Ishikawa (cell line): ENCODE results near the gene BTBD7.
A peak's percentile ranks its signal among the peaks of the same experiment; 100 is the strongest.

ENCODE experiments used
- CEBPB ChIP-seq: IDR thresholded peaks from 2 replicates; pipeline ENCODE4 v1.6.1; 2012
- CREB1 ChIP-seq: IDR thresholded peaks from 2 replicates; pipeline ENCODE4 v1.6.1; 2012; ENCODE audit warnings: low read depth
- EGR1 ChIP-seq: IDR thresholded peaks from 2 replicates; pipeline ENCODE4 v1.6.1; 2012
- EP300 ChIP-seq: IDR thresholded peaks from 2 replicates; pipeline ENCODE4 v1.6.1; 2012; ENCODE audit warnings: borderline replicate concordance
- FOXM1 ChIP-seq: IDR thresholded peaks from 2 replicates; pipeline ENCODE4 v1.6.1; 2012; ENCODE audit warnings: low read depth, borderline replicate concordance
- NFIC ChIP-seq: IDR thresholded peaks from 2 replicates; pipeline ENCODE4 v1.6.1; 2012
- RAD21 ChIP-seq: IDR thresholded peaks from 2 replicates; pipeline ENCODE4 v1.6.1; 2012; ENCODE audit warnings: low read depth
- REST ChIP-seq: IDR thresholded peaks from 2 replicates; pipeline ENCODE4 v1.6.1; 2012; ENCODE audit warnings: low read depth, mild to moderate bottlenecking
- TAF1 ChIP-seq: IDR thresholded peaks from 2 replicates; pipeline ENCODE4 v1.6.1; 2012; ENCODE audit warnings: low read depth, mild to moderate bottlenecking
- TCF12 ChIP-seq: IDR thresholded peaks from 2 replicates; pipeline ENCODE4 v1.6.1; 2012; ENCODE audit warnings: low read depth
- TEAD4 ChIP-seq: IDR thresholded peaks from 2 replicates; pipeline ENCODE4 v1.6.1; 2012
- YY1 ChIP-seq: IDR thresholded peaks from 2 replicates; pipeline ENCODE4 v1.6.1; 2012; ENCODE audit warnings: low read depth
- ZBTB7A ChIP-seq: IDR thresholded peaks from 2 replicates; pipeline ENCODE4 v1.6.1; 2012; ENCODE audit warnings: low read depth
- TF ChIP-seq, protein P1 (sequence below): IDR thresholded peaks from 2 replicates; pipeline ENCODE4 v1.6.1; 2012
- TF ChIP-seq, protein P2 (sequence below): IDR thresholded peaks from 2 replicates; pipeline ENCODE4 v1.6.1; 2012

BTBD7 gene

DNA sequence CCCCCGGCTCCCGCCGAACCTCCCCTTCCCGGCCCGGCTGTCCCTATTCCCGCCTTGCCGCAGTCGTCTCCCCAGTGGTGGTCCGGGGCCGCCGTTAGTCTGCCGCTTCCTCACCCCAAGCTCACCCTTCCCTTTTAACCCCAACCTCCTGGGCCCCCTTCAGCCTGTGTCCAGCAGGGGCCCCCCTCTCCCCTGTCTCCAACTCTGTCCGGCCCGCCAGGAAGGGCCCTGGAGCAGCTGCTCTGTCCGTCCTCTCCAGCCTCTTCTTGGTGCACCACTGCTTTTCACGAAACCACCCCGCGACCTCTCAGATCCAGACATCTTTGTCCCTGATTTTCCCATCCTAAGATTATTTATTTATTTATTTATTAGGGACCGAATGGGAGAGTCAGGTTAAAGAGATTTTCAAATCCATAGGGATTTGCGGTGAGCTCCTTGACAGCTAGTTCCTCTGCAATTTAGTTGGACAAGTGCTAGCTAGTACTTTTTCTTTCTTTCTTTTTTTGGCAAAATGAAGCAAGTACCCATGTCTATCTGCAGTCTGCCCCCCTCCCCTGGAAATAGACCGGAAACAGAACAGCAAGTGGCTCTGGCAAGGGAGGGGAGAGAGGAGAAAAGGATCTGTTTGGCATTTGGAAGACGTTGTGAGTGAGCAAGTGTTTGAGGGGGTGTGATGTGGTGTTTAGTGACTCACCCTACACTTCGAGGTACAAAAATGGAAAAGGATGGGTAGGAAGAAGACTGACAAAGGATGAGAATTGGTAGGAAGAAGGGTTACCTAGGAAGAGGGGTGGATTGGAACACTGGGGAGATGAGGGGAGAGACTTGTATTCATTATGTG, 125.1 kb downstream of the BTBD7 start:
- TF ChIP-seq TAF1 (no peak), RAD21 (peak; percentile 46)

GRCh38 chr14:93206793-93207467, 125.9 kb downstream of the BTBD7 start, which contains the start of the genes GON7 and UBR7:
Gene GON7 (minus strand): TSS chr14:93207065. CDS start chr14:93207037, 28 bp downstream.
Gene UBR7 (plus strand): TSS chr14:93207256. CDS start chr14:93207292, 36 bp downstream.
- TF ChIP-seq ZBTB7A (no peak), TAF1 (peak; percentile 79), TEAD4 (no peak), CREB1 (peak; percentile 70), EGR1 (peak; percentile 12; the same call in 1 of the 2 replicates), YY1 (0 out of 2 replicates have a peak, but pooled peaks have one; percentile 11), FOXM1 (no peak), EP300 (no peak), REST (no peak), NFIC (no peak)
- TF ChIP-seq, protein P1, sequence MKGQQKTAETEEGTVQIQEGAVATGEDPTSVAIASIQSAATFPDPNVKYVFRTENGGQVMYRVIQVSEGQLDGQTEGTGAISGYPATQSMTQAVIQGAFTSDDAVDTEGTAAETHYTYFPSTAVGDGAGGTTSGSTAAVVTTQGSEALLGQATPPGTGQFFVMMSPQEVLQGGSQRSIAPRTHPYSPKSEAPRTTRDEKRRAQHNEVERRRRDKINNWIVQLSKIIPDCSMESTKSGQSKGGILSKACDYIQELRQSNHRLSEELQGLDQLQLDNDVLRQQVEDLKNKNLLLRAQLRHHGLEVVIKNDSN: no peak
- TF ChIP-seq, protein P2, sequence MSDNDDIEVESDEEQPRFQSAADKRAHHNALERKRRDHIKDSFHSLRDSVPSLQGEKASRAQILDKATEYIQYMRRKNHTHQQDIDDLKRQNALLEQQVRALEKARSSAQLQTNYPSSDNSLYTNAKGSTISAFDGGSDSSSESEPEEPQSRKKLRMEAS: peak; percentile 80

GRCh38 chr14:93201155-93201704, 131.6 kb downstream of the BTBD7 start:
- no peak for TF ChIP-seq EGR1
- no peak for TF ChIP-seq RAD21
- TF ChIP-seq, protein P1: no peak
- no peak for TF ChIP-seq TAF1
- no peak for TF ChIP-seq YY1
- no peak for TF ChIP-seq NFIC
- TF ChIP-seq FOXM1: no peak
- TF ChIP-seq, protein P2: no peak
- no peak for TF ChIP-seq REST
- TF ChIP-seq CEBPB: no peak
- TF ChIP-seq TEAD4: no peak
- TF ChIP-seq CREB1: no peak
- TF ChIP-seq ZBTB7A: no peak
- TF ChIP-seq TCF12: no peak
- no peak for TF ChIP-seq EP300

DNA sequence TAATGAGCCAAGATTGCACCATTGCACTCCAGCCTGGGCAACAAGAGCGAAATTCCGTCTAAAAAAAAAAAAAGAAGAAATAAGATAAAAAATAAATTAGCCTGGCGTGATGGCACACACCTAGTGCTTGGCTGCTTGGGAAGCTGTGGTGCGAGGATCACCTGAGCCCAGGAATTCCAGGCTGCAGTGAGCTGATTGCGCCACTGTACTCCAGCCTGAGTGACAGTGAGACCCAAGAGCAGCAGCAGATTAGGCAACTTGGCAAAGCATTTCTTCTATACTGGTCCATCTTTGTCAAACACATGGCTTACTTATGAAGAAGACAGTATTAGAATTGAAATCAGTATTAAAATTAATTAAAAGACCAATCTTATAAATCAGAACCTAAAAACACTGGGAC, 132.3 kb downstream of the BTBD7 start:
- TF ChIP-seq TEAD4: no peak
- no peak for TF ChIP-seq RAD21
- no peak for TF ChIP-seq EP300
- no peak for TF ChIP-seq YY1
- TF ChIP-seq, protein P1: no peak
- TF ChIP-seq CEBPB: no peak
- TF ChIP-seq NFIC: no peak
- TF ChIP-seq TAF1: no peak
- no peak for TF ChIP-seq EGR1
- no peak for TF ChIP-seq ZBTB7A

GRCh38 chr14:93199031-93199430, 133.8 kb downstream of the BTBD7 start:
- TF ChIP-seq CEBPB (no peak), TEAD4 (no peak), REST (no peak), EGR1 (no peak), ZBTB7A (no peak), YY1 (no peak), EP300 (no peak), CREB1 (no peak), TAF1 (no peak), NFIC (no peak), TCF12 (no peak), RAD21 (no peak)
- TF ChIP-seq, protein P2: no peak
- TF ChIP-seq, protein P1: no peak
